Stimulated activated CD4-positive, alpha-beta T cell treated with anti-CD3 and anti-CD28 coated beads, Interleukin-15, amount 100 ng/mL, for 24 hours (primary cell): ENCODE data around the gene CNGA4.

ENCODE experiments used
- DNase-seq: peaks from one replicate; pipeline ENCODE4 v3.0.0-alpha.2; 2020

CNGA4 gene

DNA sequence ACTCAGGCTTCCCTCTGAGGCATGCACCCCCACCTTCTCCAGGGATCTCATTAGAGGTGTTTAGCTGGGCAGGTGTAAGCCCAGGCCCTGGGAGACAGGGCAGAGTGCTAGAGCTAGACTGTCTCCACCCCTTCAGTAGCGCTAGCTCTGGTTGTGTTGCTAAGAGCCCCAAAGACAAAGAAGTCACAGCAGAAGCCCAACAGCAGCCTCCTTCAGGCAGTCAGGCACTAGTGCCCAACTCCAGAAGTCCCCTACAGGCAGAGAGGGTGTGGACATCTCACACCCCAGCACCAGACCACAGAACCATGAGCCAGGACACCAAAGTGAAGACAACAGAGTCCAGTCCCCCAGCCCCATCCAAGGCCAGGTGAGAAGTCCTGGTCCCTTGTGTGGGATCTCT is at the start of gene CNGA4:
TSS of gene CNGA4 (plus strand) at position 188 of the 400 bp plus-strand sequence. CDS start at position 306, 118 bp downstream.
- no peak for DNase-seq

- DNase-seq: no peak
Observed at GRCh38 chr11:6191742-6192141, 47.1 kb upstream of the CNGA4 start.

GRCh38 chr11:6194065-6194581 is 44.8 kb upstream of the CNGA4 start:
- no peak for DNase-seq

DNA sequence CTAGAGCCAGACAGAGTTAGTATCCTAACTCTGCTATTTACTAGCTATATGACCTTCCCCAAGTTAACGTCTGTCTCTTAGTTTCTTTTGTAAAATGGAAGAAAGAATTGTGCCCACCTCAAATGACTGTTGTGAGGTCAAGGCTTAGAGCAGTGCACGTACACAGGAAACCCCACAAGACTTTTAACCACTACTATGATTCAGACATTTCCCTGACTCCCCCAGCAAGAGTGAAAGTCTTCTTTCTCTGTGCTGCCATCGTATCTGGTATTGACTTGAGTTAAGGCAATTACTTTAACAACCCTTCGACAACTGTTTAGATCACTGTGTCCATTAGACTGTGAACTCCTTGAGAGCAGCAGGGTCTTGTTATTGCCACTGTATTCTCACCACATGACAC is 42.5 kb upstream of the CNGA4 start:
- no peak for DNase-seq

DNA sequence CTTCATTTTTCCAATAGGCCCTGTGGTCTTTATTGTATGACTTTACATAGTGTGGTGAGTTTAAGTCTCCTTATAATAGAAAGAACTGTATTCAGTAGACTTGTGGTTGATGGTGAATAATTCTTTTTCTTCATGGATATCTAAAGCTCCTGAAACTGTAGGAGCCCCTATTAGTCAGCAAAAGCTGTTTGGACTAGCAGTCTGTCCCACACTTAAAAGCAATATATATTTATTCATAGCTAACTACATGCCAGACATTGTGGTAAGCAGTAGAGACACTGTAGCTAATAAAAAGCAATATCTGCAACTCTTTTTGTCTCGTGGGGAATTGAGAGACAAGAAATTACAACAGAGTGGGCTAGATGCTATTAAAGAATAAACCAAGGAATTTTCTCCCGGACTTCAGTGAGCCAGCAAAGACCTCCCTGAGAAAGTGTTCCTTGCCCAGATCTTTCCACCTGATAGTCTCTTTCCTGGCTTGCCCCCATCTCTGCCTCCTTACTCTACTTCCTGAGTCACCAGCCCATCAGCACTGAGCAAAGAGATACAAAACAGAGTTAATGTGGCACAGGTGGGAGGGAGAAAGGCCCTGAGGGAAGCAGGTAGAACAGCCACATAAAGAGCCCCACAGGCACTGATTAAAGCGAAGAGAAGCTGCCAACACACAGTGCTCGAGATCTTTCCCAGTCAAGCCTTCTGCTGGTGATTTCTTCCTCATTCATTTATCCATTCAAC is 41.3 kb upstream of the CNGA4 start:
- DNase-seq: no peak

DNA sequence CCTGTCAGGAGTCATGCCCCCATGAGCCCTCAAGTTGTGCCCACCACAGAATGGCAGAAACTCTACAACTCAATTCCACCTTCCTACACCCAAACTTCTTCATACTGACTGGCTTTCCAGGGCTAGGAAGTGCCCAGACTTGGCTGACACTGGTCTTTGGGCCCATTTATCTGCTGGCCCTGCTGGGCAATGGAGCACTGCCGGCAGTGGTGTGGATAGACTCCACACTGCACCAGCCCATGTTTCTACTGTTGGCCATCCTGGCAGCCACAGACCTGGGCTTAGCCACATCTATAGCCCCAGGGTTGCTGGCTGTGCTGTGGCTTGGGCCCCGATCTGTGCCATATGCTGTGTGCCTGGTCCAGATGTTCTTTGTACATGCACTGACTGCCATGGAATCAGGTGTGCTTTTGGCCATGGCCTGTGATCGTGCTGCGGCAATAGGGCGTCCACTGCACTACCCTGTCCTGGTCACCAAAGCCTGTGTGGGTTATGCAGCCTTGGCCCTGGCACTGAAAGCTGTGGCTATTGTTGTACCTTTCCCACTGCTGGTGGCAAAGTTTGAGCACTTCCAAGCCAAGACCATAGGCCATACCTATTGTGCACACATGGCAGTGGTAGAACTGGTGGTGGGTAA is 39.6 kb upstream of the CNGA4 start, which contains the start of gene OR52W1:
TSS of gene OR52W1 (plus strand) at position 51 of the 637 bp plus-strand sequence. CDS start at position 51, 0 bp downstream.
- no peak for DNase-seq

- DNase-seq: no peak
Observed at GRCh38 chr11:6200975-6201374, 37.9 kb upstream of the CNGA4 start.

- DNase-seq: no peak
Observed at GRCh38 chr11:6201481-6201880, 37.4 kb upstream of the CNGA4 start.

DNA sequence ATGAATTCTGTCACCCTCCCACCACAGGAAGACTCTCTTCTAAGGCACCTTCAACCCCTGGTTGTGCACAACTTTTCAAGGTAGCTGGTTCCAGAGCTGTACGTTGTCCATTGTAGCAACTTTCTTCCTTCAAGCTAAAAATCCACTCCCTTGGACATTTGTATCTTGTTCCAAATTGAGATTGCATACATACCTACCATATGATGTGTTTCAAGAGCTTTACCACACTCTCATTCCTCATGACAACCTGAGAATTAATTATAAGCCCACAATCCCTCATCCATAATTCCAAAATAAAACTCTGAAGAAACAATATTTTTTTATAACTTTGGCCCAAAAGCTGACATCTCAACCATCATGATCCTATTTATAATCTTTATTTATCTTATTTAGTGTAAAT is 36.8 kb upstream of the CNGA4 start:
- DNase-seq: no peak

- peak; percentile 16 for DNase-seq
Observed at GRCh38 chr11:6203327-6203726, 35.6 kb upstream of the CNGA4 start.

GRCh38 chr11:6204706-6205105 is 34.2 kb upstream of the CNGA4 start:
- DNase-seq: no peak

DNA sequence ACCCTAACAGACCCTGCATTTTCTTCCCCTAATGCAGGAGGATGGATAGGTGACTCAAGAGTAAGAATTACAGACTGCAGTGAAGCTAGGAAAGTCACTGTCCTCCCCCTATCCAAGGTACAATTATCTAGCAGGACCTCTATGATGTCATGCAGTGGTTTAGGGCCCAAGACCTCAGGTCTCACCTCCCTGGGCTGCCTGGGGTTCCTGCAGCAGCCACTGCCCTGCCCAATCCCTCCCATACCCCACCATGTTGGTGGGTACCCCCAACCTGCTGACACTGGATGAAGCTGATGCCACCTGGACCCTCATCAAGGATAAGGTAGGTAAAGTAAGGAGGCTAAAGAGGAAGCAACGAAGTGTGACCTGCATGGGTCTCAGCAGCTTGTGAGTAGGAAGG is 33.5 kb upstream of the CNGA4 start, which contains the start of gene C11orf42:
TSS of gene C11orf42 (plus strand) at position 192 of the 400 bp plus-strand sequence. CDS start at position 251, 59 bp downstream.
- no peak for DNase-seq

DNA sequence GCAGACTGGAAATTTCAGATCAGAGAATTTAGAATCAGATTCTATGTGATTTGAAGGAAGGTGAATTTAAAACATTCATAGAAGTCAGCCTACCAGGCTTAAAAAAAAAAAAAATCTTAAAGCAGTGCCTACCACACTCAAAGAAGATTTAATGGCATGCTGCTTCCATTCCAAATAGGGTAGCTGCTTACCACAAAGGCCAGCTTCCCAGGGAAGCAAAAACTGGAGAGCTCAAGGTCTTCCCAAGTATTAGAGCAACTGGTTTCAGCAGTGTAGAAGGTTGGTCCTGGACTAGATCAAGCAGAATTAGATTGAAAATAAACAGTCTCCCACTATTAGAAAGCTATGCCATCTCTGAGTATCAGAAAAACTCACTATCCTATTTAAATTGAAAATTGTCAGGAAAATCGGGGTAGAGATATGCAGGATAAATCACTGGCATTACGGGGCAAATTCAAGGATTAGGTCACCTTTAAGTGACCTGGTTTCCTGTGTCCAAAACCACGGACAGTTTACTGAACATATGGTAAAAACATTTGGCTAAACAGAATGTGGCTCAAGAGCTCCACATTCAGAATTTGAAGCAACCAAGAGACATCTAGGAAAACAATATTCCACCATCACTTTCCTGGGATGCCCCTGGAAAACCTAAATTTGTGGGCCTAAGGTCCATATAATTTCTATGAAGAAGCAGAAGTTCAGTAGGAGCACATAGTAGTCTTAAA is 32.3 kb upstream of the CNGA4 start:
- DNase-seq: no peak

GRCh38 chr11:6209801-6210200 is 29.1 kb upstream of the CNGA4 start:
- DNase-seq: no peak

DNA sequence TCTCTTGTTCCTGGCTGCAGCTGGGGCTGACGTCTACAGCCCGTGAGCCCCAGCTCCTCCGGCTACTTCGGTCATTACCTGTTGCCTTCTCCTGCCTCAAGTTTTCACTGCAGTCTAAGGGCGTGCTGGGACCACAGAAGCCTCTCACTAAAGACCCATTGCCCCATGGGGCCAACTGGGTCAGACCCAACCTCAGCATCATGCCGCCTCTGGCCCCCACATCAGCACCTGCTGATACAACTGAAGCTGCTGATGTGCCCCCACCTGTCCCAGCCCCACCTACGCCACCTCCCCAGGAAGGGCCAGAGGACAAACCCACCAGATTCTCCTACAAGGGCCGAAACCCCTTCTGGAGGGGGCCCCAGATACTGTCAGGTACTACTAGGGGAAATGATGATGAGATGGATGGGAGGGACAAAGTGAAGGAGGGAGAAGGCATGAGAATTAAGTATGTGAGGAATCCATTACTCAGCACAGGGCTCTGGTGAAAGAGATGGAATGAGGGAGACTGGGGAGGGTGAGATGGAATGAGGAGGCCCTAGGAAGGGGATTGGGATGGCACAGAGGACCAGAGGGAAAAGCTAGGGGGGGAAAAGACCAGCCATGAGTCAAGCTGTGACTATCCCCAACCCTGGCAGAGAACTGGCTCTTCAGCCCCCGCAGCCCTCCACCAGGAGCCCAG is 28.5 kb upstream of the CNGA4 start:
- DNase-seq: no peak

DNA sequence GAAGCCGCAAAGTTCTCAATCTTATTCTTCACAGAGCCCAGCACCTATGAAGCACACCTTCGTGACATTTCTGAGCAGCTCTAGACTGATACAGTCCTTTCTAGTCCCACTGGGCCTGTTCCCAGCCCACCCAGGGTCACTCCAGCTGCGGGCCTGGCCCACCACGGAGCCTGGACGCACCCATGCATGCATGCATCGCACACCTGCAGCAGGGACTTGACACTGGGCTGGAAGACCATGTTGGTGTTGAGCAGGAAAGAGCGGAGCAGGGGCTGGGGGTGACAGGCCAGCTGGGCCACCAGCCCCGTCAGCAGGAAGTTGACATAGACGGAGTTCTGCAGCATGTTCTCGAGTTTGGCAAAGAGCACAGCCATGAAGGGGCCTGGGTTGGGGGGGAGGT is 24.4 kb upstream of the CNGA4 start:
- DNase-seq: no peak

DNA sequence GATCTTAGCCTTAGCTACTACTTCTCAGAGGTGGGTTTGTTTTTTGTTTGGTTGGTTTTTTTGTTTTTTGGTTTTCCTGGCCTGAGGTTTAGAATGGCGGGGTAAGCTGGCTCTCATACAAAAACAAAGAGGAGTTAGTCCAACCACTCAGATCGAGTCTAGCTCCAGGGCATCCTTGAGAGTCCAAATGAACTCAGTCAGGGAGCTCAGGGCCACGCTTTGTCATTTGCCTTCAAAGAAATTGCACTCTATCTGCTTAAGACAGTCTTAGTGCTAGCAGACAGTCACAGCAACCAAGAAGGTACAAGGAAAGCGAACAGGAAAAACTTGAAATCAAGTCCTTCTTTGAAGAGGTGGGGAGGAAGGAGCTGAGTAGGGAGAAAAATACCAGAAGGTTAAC is 22.4 kb upstream of the CNGA4 start:
- DNase-seq: no peak

DNA sequence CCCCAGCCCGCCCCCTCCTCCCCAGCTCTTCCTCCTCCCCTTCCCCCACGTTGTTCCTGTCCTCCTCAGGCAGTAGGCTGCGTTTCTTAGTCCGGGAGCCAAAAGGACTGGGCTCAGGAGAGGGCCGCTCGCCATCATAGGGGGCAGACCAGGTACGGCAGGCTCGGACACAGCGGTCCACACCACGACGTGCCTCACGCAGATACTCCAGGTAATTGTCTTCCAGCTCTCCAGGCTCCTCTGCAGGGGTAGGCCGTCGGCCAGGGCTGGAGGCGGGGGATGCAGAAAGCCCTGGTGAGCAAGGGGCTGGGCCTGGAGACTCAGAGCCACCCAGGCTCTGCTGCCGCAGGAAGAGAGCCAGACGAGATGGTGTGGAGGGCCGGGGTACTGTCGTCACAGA is 21.2 kb upstream of the CNGA4 start:
- no peak for DNase-seq

- DNase-seq: no peak
Observed at GRCh38 chr11:6219359-6219758, 19.5 kb upstream of the CNGA4 start.

DNA sequence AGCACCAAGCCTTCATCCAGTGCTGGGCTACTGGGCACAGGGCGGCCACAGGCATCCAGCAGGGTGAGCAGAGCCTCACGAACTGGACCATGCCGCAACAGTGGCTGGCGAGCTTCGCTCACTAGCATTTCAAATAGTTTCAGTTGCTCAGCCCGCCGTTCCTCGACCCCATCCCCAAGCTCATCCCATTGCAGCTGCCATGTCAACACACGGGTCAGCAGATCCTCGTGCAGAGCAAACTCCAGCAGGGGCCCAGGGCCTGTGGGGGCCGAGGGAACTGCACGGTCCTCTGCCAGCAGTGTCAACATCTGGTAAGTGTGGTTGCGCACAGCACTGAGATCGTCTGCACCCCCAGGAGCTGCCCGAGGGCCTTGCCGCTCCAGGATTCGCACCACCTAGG is 15.0 kb upstream of the CNGA4 start:
- DNase-seq: no peak

DNA sequence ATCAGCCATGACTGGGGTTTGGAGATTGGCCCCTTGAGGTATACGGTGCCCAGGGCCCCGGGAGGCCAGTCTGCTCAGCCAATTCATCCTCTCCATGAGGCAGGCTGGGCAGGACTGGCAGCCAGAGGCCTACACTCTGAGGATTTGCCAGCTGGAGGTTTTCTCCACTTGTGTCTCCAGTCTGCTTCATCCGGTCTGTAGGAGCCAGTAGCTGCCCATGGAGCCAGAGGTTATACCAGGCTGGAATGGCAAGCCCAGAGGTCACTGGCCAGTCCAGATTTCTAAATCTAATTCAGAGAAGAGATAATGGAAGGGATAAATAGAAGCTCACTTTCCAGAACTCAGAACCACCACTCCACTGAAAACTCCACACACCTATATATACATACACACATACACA is 14.5 kb upstream of the CNGA4 start:
- DNase-seq: no peak

- DNase-seq: no peak
Observed at GRCh38 chr11:6225024-6225423, 13.9 kb upstream of the CNGA4 start.

DNA sequence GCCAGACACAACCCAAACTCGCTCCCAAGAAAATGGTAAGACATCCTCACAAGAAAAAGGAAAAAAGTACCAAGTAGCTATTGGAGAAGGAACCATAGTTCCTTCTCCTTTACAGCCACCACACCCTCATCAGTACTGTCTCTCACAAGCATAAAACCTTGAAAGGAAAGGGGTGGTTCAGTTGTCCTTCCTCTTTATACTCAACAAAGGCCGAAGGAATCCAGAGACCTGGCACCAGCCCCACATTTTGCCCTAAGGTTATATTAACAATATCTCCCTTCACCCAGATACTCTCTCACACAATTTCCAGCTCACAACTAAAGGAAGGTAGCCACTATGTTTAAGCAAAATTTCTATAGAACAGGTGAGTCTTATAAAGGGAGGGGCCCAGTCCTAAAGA is 13.0 kb upstream of the CNGA4 start:
- no peak for DNase-seq
